Measurements from ENCODE around the gene MAGEA11. TPM values are rescaled to one million over a fixed set of nuclear protein-coding genes. Genes with fewer than 3 reads are reported as not detected.

The MAGEA11 gene
- total and polyA plus RNA-seq, 2 of the 13 experiments (the other 11 are each of a cell fraction or from before 2014, with no cell fraction given) = not detected

DNA sequence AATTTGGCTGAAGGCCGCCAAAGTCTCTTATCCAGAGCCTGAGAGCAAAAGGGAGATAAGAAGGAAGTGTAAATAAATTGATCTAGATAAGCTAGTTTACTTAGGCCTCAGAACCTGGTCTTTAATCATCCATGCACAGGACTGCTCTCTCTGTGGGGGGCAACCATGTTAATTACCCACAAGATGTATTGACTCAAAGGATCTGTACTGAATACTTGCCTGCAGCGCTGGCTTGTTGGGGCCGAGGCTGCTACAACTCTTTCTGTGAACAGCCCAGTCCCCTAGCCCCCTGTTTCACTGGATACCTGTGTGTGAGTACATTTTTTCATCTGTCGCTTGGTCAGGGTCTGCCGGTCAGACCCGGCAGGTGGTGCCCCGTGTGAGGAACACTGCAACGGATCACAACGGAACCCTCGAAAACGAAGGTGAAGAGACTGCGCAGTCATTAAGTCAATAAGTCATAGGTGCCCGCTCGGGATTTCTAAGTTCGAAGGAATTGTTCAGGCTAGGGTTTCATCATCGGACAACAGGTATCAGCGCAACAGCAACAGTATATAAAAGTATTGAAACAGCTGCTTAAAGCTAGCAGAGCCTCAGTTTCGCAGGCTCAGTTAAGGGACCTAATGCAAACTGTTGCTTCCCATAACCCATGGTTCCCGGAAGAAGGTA is 8.3 kb downstream of the MAGEA11 start (continued):
- TF ChIP-seq, protein P1, sequence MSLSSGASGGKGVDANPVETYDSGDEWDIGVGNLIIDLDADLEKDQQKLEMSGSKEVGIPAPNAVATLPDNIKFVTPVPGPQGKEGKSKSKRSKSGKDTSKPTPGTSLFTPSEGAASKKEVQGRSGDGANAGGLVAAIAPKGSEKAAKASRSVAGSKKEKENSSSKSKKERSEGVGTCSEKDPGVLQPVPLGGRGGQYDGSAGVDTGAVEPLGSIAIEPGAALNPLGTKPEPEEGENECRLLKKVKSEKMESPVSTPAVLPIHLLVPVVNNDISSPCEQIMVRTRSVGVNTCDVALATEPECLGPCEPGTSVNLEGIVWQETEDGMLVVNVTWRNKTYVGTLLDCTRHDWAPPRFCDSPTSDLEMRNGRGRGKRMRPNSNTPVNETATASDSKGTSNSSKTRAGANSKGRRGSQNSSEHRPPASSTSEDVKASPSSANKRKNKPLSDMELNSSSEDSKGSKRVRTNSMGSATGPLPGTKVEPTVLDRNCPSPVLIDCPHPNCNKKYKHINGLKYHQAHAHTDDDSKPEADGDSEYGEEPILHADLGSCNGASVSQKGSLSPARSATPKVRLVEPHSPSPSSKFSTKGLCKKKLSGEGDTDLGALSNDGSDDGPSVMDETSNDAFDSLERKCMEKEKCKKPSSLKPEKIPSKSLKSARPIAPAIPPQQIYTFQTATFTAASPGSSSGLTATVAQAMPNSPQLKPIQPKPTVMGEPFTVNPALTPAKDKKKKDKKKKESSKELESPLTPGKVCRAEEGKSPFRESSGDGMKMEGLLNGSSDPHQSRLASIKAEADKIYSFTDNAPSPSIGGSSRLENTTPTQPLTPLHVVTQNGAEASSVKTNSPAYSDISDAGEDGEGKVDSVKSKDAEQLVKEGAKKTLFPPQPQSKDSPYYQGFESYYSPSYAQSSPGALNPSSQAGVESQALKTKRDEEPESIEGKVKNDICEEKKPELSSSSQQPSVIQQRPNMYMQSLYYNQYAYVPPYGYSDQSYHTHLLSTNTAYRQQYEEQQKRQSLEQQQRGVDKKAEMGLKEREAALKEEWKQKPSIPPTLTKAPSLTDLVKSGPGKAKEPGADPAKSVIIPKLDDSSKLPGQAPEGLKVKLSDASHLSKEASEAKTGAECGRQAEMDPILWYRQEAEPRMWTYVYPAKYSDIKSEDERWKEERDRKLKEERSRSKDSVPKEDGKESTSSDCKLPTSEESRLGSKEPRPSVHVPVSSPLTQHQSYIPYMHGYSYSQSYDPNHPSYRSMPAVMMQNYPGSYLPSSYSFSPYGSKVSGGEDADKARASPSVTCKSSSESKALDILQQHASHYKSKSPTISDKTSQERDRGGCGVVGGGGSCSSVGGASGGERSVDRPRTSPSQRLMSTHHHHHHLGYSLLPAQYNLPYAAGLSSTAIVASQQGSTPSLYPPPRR (CRISPR knock-in tag; IDR thresholded peaks at IDR 0.05; ENCODE audit: borderline replicate concordance) = peak; percentile 92
- TF ChIP-seq GATA4 (IDR thresholded peaks at IDR 0.05; ENCODE audit: borderline replicate concordance, low read depth) = peak; percentile 80
- no peak for TF ChIP-seq NBN (conservative IDR thresholded peaks at IDR 0.05)
- TF ChIP-seq, protein P2, sequence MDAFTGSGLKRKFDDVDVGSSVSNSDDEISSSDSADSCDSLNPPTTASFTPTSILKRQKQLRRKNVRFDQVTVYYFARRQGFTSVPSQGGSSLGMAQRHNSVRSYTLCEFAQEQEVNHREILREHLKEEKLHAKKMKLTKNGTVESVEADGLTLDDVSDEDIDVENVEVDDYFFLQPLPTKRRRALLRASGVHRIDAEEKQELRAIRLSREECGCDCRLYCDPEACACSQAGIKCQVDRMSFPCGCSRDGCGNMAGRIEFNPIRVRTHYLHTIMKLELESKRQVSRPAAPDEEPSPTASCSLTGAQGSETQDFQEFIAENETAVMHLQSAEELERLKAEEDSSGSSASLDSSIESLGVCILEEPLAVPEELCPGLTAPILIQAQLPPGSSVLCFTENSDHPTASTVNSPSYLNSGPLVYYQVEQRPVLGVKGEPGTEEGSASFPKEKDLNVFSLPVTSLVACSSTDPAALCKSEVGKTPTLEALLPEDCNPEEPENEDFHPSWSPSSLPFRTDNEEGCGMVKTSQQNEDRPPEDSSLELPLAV (CRISPR knock-in tag; conservative IDR thresholded peaks at IDR 0.05; ENCODE audit: low read depth) = no peak
- no peak for TF ChIP-seq SOX6 (IDR thresholded peaks at IDR 0.05)
- TF ChIP-seq SOX6 (CRISPR knock-in tag; IDR thresholded peaks at IDR 0.05) = peak; percentile 38; the same call in 1 of the 2 replicates
- TF ChIP-seq TCF7 (IDR thresholded peaks at IDR 0.05; ENCODE audit: low read depth) = peak; percentile 45
- TF ChIP-seq, protein P3, sequence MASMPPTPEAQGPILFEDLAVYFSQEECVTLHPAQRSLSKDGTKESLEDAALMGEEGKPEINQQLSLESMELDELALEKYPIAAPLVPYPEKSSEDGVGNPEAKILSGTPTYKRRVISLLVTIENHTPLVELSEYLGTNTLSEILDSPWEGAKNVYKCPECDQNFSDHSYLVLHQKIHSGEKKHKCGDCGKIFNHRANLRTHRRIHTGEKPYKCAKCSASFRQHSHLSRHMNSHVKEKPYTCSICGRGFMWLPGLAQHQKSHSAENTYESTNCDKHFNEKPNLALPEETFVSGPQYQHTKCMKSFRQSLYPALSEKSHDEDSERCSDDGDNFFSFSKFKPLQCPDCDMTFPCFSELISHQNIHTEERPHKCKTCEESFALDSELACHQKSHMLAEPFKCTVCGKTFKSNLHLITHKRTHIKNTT (CRISPR knock-in tag; IDR thresholded peaks at IDR 0.05) = no peak
- TF ChIP-seq SOX13 (IDR thresholded peaks at IDR 0.05) = no peak
- TF ChIP-seq SOX13 (CRISPR knock-in tag; conservative IDR thresholded peaks at IDR 0.05 in 1 of 2, IDR thresholded peaks at IDR 0.05 in 1 of 2) = peak in 1 of 2 experiments; percentile 29; a peak in 2 of 4 replicates
- TF ChIP-seq ISL2 (CRISPR knock-in tag; IDR thresholded peaks at IDR 0.05) = 0 out of 2 replicates have a peak, but pooled peaks have one; percentile 15
- peak; percentile 65 for TF ChIP-seq FOXA3 (CRISPR knock-in tag; IDR thresholded peaks at IDR 0.05)
- no peak for TF ChIP-seq TBX3 (IDR thresholded peaks at IDR 0.05; ENCODE audit: borderline replicate concordance)
- TF ChIP-seq DPF2 (CRISPR knock-in tag; IDR thresholded peaks at IDR 0.05; ENCODE audit: borderline replicate concordance, low read depth) = no peak
- TF ChIP-seq, protein P4, sequence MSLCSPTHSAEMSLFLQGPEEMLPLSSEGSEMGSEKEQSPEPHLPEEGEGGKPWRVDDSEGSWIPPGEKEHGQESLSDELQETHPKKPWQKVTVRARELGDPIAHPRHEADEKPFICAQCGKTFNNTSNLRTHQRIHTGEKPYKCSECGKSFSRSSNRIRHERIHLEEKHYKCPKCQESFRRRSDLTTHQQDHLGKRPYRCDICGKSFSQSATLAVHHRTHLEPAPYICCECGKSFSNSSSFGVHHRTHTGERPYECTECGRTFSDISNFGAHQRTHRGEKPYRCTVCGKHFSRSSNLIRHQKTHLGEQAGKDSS (CRISPR knock-in tag; IDR thresholded peaks at IDR 0.05; ENCODE audit: borderline replicate concordance, low read depth) = no peak
- TF ChIP-seq PAF1 (CRISPR knock-in tag; IDR thresholded peaks at IDR 0.05) = no peak

Measured in HepG2 (cell line).